RWPE2 (cell line): Measurements from ENCODE around the gene VIPR2.

Experiments
- ATAC-seq: fragments of 200-7000 bp; cut with Tn5 transposase; 3 replicates; pipeline ENCODE4 v1.9.1; 2021; ENCODE audit warnings: low read depth
- DNase-seq: peaks from one replicate; pipeline ENCODE4 v3.0.0-alpha.2; 2020; ENCODE audit warnings: low spot score
- H3K27ac ChIP-seq: fragments of 450-650 bp; 2 replicates; pipeline ENCODE4 v1.5.1; 2017; ENCODE audit warnings: mild to moderate bottlenecking; ENCODE audit not compliant: poor library complexity, severe bottlenecking
- H3K27me3 ChIP-seq: fragments of 250-450 bp; sonication (Bioruptor Pico); 2 replicates; pipeline ENCODE4 v1.5.1; 2021; ENCODE audit warnings: mild to moderate bottlenecking, moderate library complexity; ENCODE audit not compliant: insufficient read depth, poor library complexity, severe bottlenecking
- H3K36me3 ChIP-seq: fragments of 250-450 bp; sonication (Bioruptor Pico); 2 replicates; pipeline ENCODE4 v1.5.1; 2020; ENCODE audit warnings: low read depth, mild to moderate bottlenecking, moderate library complexity
- H3K4me1 ChIP-seq: fragments of 250-450 bp; sonication (Bioruptor Pico); 2 replicates; pipeline ENCODE4 v1.5.1; 2021; ENCODE audit warnings: mild to moderate bottlenecking, moderate library complexity; ENCODE audit not compliant: insufficient read depth, poor library complexity, severe bottlenecking
- H3K4me3 ChIP-seq: fragments of 250-450 bp; sonication (Bioruptor Pico); 2 replicates; pipeline ENCODE4 v1.5.1; 2021; ENCODE audit warnings: mild to moderate bottlenecking, moderate library complexity; ENCODE audit not compliant: severe bottlenecking
- H3K9me3 ChIP-seq: fragments of 250-450 bp; sonication (Bioruptor Pico); 2 replicates; pipeline ENCODE4 v1.5.1; 2021; ENCODE audit warnings: mild to moderate bottlenecking, moderate library complexity; ENCODE audit not compliant: severe bottlenecking
- CTCF ChIP-seq: fragments of 450-650 bp; IDR thresholded peaks from one replicate; pipeline ENCODE4 v1.5.1; 2017; ENCODE audit warnings: mild to moderate bottlenecking, moderate library complexity; ENCODE audit not compliant: poor library complexity, severe bottlenecking

The VIPR2 gene

GRCh38 chr7:159156436-159157245 is 12.0 kb upstream of the VIPR2 start:
- Histone ChIP-seq H3K36me3 (no peaks in the 10 kb centered on the region), H3K27ac (no peak overlapping the region), H3K4me3 (no peak overlapping the region), H3K27me3 (no peaks in the 10 kb centered on the region), H3K4me1 (no peaks in the 10 kb centered on the region), H3K9me3 (no peaks in the 10 kb centered on the region)
- ATAC-seq (no peak), DNase-seq (no peak)
- TF ChIP-seq CTCF = no peak

- ATAC-seq (no peak), DNase-seq (no peak)
- Histone ChIP-seq H3K9me3 (no peaks in the 10 kb centered on the region), H3K4me1 (no peaks in the 10 kb centered on the region), H3K27ac (no peak overlapping the region), H3K36me3 (no peaks in the 10 kb centered on the region), H3K27me3 (peaks cover 4% of the 10 kb centered on the region), H3K4me3 (no peak overlapping the region)
- TF ChIP-seq CTCF = no peak
Observed at GRCh38 chr7:159155410-159155809, 10.7 kb upstream of the VIPR2 start.

- Histone ChIP-seq H3K4me1 (no peaks in the 10 kb centered on the region), H3K36me3 (no peaks in the 10 kb centered on the region), H3K27ac (no peak overlapping the region), H3K27me3 (peaks cover 4% of the 10 kb centered on the region), H3K4me3 (no peak overlapping the region), H3K9me3 (no peaks in the 10 kb centered on the region)
- ATAC-seq (no peak), DNase-seq (no peak)
- TF ChIP-seq CTCF = no peak
Observed at GRCh38 chr7:159154243-159154642, 9.6 kb upstream of the VIPR2 start.

- Histone ChIP-seq H3K27ac (no peak overlapping the region), H3K9me3 (no peaks in the 10 kb centered on the region)
Observed at GRCh38 chr7:159153511-159153910, 8.8 kb upstream of the VIPR2 start.

More at GRCh38 chr7:159153511-159153910, 8.8 kb upstream of the VIPR2 start:
- DNase-seq (no peak), ATAC-seq (no peak)
- no peak for TF ChIP-seq CTCF
- Histone ChIP-seq H3K4me1 (no peaks in the 10 kb centered on the region), H3K27me3 (peaks cover 4% of the 10 kb centered on the region), H3K36me3 (no peaks in the 10 kb centered on the region), H3K4me3 (no peak overlapping the region)
